PFSK-1 (cell line): Measurements from ENCODE around the gene HEY2.

ENCODE experiments used
- POLR2AphosphoS5 ChIP-seq: IDR thresholded peaks from 2 replicates; pipeline ENCODE4 v1.6.1; 2012; ENCODE audit warnings: low read depth, mild to moderate bottlenecking, control low read depth, low read length, moderate library complexity
- TAF1 ChIP-seq: IDR thresholded peaks from 2 replicates; pipeline ENCODE4 v1.6.1; 2012; ENCODE audit warnings: low read length, control low read depth, borderline replicate concordance; ENCODE audit not compliant: insufficient read depth

GRCh38 chr6:125717120-125717731 lies 32.2 kb upstream of the HEY2 start:
- TF ChIP-seq TAF1 (no peak), POLR2AphosphoS5 (no peak)
